Gastroesophageal sphincter (tissue), 3 donors: ENCODE results near the gene CIITA.

Experiments
- EP300 ChIP-seq: sonication (generic); formaldehyde crosslinking; IDR thresholded peaks from one replicate; pipeline ENCODE4 v1.6.1; 2017; ENCODE audit warnings: antibody characterized with exemption, mild to moderate bottlenecking
- POLR2AphosphoS5 ChIP-seq: sonication (generic); formaldehyde crosslinking; IDR thresholded peaks from one replicate; pipeline ENCODE4 v1.6.1; 2017; ENCODE audit warnings: antibody characterized with exemption
- TF ChIP-seq, protein P1 (sequence below), 4 experiments: fragments of 200-600 bp in 2 of 4; fragments of 450-650 bp in 2 of 4; sonication (generic) in 1 of 4; IDR thresholded peaks; one replicate each; pipeline ENCODE4 v1.5.1; 2017 to 2019; ENCODE audit warnings: antibody characterized with exemption in 4 of 4, mild to moderate bottlenecking in 2 of 4, moderate library complexity in 2 of 4

GRCh38 chr16:10946308-10946707 lies 69.3 kb downstream of the CIITA start:
- TF ChIP-seq, protein P1, sequence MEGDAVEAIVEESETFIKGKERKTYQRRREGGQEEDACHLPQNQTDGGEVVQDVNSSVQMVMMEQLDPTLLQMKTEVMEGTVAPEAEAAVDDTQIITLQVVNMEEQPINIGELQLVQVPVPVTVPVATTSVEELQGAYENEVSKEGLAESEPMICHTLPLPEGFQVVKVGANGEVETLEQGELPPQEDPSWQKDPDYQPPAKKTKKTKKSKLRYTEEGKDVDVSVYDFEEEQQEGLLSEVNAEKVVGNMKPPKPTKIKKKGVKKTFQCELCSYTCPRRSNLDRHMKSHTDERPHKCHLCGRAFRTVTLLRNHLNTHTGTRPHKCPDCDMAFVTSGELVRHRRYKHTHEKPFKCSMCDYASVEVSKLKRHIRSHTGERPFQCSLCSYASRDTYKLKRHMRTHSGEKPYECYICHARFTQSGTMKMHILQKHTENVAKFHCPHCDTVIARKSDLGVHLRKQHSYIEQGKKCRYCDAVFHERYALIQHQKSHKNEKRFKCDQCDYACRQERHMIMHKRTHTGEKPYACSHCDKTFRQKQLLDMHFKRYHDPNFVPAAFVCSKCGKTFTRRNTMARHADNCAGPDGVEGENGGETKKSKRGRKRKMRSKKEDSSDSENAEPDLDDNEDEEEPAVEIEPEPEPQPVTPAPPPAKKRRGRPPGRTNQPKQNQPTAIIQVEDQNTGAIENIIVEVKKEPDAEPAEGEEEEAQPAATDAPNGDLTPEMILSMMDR (IDR thresholded peaks at IDR 0.05) = no peak
- TF ChIP-seq POLR2AphosphoS5 = no peak
- TF ChIP-seq EP300 = no peak
